ENCODE measurements around the gene VWF. TPM values are rescaled to one million over a fixed set of nuclear protein-coding genes. Genes with fewer than 3 reads are reported as not detected.

Gene VWF
- total and polyA plus RNA-seq, 2 of the 13 experiments (the other 11 are each of a cell fraction or from before 2014, with no cell fraction given), result 0.20 to 0.25 TPM

GRCh38 chr12:6046511-6047180 is 77.8 kb downstream of the VWF start (continued):
- TF ChIP-seq, protein P1, sequence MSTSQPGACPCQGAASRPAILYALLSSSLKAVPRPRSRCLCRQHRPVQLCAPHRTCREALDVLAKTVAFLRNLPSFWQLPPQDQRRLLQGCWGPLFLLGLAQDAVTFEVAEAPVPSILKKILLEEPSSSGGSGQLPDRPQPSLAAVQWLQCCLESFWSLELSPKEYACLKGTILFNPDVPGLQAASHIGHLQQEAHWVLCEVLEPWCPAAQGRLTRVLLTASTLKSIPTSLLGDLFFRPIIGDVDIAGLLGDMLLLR (CRISPR knock-in tag; IDR thresholded peaks at IDR 0.05), result no peak
- TF ChIP-seq PHF21A (CRISPR knock-in tag; IDR thresholded peaks at IDR 0.05) (no peak), ZNF292 (CRISPR knock-in tag; IDR thresholded peaks at IDR 0.05; ENCODE audit: borderline replicate concordance, low read depth) (no peak), ZNF367 (CRISPR knock-in tag; IDR thresholded peaks at IDR 0.05; ENCODE audit: borderline replicate concordance) (no peak), GTF3A (CRISPR knock-in tag; conservative IDR thresholded peaks at IDR 0.05) (no peak), ISX (CRISPR knock-in tag; conservative IDR thresholded peaks at IDR 0.05) (no peak), ZNF142 (CRISPR knock-in tag; IDR thresholded peaks at IDR 0.05) (no peak), ZNF687 (CRISPR knock-in tag; IDR thresholded peaks at IDR 0.05) (no peak)
- TF ChIP-seq, protein P2, sequence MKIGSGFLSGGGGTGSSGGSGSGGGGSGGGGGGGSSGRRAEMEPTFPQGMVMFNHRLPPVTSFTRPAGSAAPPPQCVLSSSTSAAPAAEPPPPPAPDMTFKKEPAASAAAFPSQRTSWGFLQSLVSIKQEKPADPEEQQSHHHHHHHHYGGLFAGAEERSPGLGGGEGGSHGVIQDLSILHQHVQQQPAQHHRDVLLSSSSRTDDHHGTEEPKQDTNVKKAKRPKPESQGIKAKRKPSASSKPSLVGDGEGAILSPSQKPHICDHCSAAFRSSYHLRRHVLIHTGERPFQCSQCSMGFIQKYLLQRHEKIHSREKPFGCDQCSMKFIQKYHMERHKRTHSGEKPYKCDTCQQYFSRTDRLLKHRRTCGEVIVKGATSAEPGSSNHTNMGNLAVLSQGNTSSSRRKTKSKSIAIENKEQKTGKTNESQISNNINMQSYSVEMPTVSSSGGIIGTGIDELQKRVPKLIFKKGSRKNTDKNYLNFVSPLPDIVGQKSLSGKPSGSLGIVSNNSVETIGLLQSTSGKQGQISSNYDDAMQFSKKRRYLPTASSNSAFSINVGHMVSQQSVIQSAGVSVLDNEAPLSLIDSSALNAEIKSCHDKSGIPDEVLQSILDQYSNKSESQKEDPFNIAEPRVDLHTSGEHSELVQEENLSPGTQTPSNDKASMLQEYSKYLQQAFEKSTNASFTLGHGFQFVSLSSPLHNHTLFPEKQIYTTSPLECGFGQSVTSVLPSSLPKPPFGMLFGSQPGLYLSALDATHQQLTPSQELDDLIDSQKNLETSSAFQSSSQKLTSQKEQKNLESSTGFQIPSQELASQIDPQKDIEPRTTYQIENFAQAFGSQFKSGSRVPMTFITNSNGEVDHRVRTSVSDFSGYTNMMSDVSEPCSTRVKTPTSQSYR (CRISPR knock-in tag; IDR thresholded peaks at IDR 0.05; ENCODE audit: borderline replicate concordance), result no peak

Measured in HepG2 (cell line).